Liver (tissue), 9 donors: ENCODE measurements around the gene ITPK1. TPM values are rescaled to one million over a fixed set of nuclear protein-coding genes. Genes with fewer than 3 reads are reported as not detected.

Experiments used
- DNase-seq: peaks from one replicate; pipeline ENCODE4 v3.0.0-alpha.2; 2017; ENCODE audit warnings: low spot score
- H3K27ac ChIP-seq, 2 donors: one replicate each; pipeline ENCODE4 v1.7.0; 2013; ENCODE audit warnings: inconsistent platforms in 2 of 2, low read length in 2 of 2, control low read depth in 1 of 2, low read depth in 1 of 2, mild to moderate bottlenecking in 1 of 2
- H3K27me3 ChIP-seq, 4 donors: one replicate each; pipeline versions ENCODE4 v1.6.1 to v1.7.0; 2013; ENCODE audit warnings: low read length in 3 of 4, inconsistent platforms in 1 of 4, mild to moderate bottlenecking in 1 of 4, moderate library complexity in 1 of 4; ENCODE audit not compliant: control insufficient read depth in 4 of 4, insufficient read depth in 4 of 4
- H3K36me3 ChIP-seq, 4 donors: one replicate each; pipeline versions ENCODE4 v1.6.1 to v1.7.0; 2013; ENCODE audit warnings: low read length in 3 of 4, mild to moderate bottlenecking in 3 of 4, low read depth in 1 of 4, moderate library complexity in 1 of 4; ENCODE audit not compliant: control insufficient read depth in 4 of 4, insufficient read depth in 3 of 4
- H3K4me1 ChIP-seq, 4 donors: one replicate each; pipeline versions ENCODE4 v1.6.1 to v1.7.0; 2013; ENCODE audit warnings: low read length in 3 of 4, mild to moderate bottlenecking in 3 of 4, moderate library complexity in 1 of 4; ENCODE audit not compliant: control insufficient read depth in 4 of 4, insufficient read depth in 4 of 4
- H3K4me3 ChIP-seq, 3 donors: one replicate each; pipeline versions ENCODE4 v1.6.1 to v1.7.0; 2013; ENCODE audit warnings: low read length in 3 of 3, control low read depth in 1 of 3, low read depth in 1 of 3, mild to moderate bottlenecking in 1 of 3
- H3K9ac ChIP-seq, 2 donors: one replicate each; pipeline ENCODE4 v1.7.0; 2013; ENCODE audit warnings: low read length in 2 of 2, mild to moderate bottlenecking in 2 of 2, moderate library complexity in 2 of 2, control low read depth in 1 of 2, low read depth in 1 of 2
- H3K9me3 ChIP-seq, 4 donors: one replicate each; pipeline versions ENCODE4 v1.6.1 to v1.7.0; 2013; ENCODE audit warnings: low read length in 3 of 4; ENCODE audit not compliant: control insufficient read depth in 4 of 4
- FOXA1 ChIP-seq: IDR thresholded peaks from 2 replicates; pipeline ENCODE4 v1.6.1; 2016; ENCODE audit warnings: antibody characterized with exemption
- FOXA2 ChIP-seq: IDR thresholded peaks from 2 replicates; pipeline ENCODE4 v1.6.1; 2016; ENCODE audit warnings: antibody characterized with exemption
- HNF4A ChIP-seq, 2 donors: conservative IDR thresholded peaks; 2 replicates each; pipeline ENCODE4 v1.6.1; 2016; ENCODE audit warnings: antibody characterized with exemption in 2 of 2, mild to moderate bottlenecking in 2 of 2
- NR2F2 ChIP-seq: IDR thresholded peaks from 2 replicates; pipeline ENCODE4 v1.6.1; 2016; ENCODE audit warnings: antibody characterized with exemption
- RXRA ChIP-seq, 2 donors: IDR thresholded peaks; 2 replicates each; pipeline ENCODE4 v1.6.1; 2017 to 2018; ENCODE audit warnings: antibody characterized with exemption in 2 of 2, mild to moderate bottlenecking in 1 of 2
- SP1 ChIP-seq: IDR thresholded peaks from 2 replicates; pipeline ENCODE4 v1.6.1; 2018; ENCODE audit warnings: antibody characterized with exemption, mild to moderate bottlenecking
- TAF1 ChIP-seq: conservative IDR thresholded peaks from 2 replicates; pipeline ENCODE4 v1.6.1; 2016; ENCODE audit warnings: antibody characterized with exemption, mild to moderate bottlenecking
- YY1 ChIP-seq: IDR thresholded peaks from 2 replicates; pipeline ENCODE4 v1.6.1; 2016; ENCODE audit warnings: antibody characterized with exemption, mild to moderate bottlenecking
- WGBS: extraction: QIAGEN DNeasy Blood & Tissue Kit; methylation state at CpG from one replicate; pipeline ENCODE4 v1.1.7; 2013; 5-methylcytosine and 5-hydroxymethylcytosine counted together
- polyA plus RNA-seq, 2 donors: library from polyadenylated mRNA; stranded (reverse) in 1 of 2; unstranded in 1 of 2; fragments of 200-250 nt in 1 of 2; fragments of >200 nt in 1 of 2; fragmentation: Nextera tagmentation in 1 of 2; extraction: Ambion mirVana in 1 of 2; gene quantifications; one replicate each; pipeline versions ENCODE4 v1.2.1 to v1.2.3, GENCODE V29; 2013 to 2015
- total RNA-seq, 2 donors: library from RNA; depleted of rRNA; stranded (reverse); fragments of >200 nt; gene quantifications; one replicate each; pipeline ENCODE4 v1.2.3, GENCODE V29; 2014
- TF ChIP-seq, protein P1 (sequence below): IDR thresholded peaks from 2 replicates; pipeline ENCODE4 v1.6.1; 2016; ENCODE audit warnings: antibody characterized with exemption
- TF ChIP-seq, protein P2 (sequence below): IDR thresholded peaks from 2 replicates; pipeline ENCODE4 v1.6.1; 2016; ENCODE audit warnings: antibody characterized with exemption
- TF ChIP-seq, protein P3 (sequence below): fragments of 150-350 bp; IDR thresholded peaks from 2 replicates; pipeline ENCODE4 v1.5.1; 2017; ENCODE audit warnings: improper control_type of control experiment, low read depth, low read length; ENCODE audit not compliant: missing input control
- donor health status: healthy.
- donor health status: healthy.
- donor health status: healthy.
- donor health status: healthy.
- donor health status: healthy.

The ITPK1 gene
- total and polyA plus RNA-seq, 4 donors: 9.0 to 41.2 (median 20.4) TPM

DNA sequence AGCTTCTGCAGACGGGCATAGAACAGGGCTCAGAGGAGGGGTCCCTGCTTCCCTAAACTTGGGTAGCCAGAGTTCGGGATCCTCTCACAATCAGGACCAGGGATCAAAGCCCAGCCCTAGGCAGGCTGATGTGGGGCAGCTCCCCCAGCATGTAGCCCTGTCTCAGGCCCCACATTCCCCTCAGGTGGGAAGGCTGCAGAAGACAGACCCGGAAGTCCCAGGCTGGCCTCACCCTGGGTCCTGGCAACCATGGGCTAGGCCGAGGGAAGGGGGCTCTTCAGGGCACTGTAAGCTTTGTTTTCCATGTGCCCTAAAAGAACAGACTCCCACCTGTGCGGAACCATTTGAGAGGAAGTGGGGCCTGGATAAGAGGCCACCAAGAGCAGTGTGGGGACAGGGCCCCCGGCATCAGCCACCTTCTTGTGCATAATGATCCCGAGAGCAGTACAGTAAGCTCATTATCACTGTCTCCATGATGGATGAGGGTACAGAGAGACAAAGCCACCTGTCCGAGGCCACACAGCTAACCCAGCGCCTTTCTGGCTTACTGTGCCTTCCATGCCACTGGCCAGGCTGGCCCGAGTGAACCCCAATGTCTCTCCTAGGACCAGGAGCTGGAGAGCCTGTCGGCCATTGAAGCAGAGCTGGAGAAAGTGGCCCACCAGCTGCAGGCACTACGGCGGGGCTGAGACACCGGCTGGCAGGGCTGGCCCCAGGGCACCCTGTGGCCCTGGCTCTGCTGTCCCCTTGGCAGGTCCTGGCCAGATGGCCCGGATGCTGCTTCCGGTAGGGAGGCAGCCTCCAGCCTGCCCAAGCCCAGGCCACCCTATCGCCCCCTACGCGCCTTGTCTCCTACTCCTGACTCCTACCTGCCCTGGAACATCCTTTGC lies 181.3 kb downstream of the ITPK1 start:
- 81% methylated on average over 19 of the region's 19 CpGs for WGBS
- no peak overlapping the region for H3K9ac ChIP-seq
- no peaks in the 10 kb centered on the region for H3K27me3 ChIP-seq
- no peak for DNase-seq
- peaks cover 0 to under 1% (median 0%) of the 10 kb centered on the region in 4 donors for H3K4me1 ChIP-seq
- TF ChIP-seq YY1: no peak
- TF ChIP-seq, protein P1, sequence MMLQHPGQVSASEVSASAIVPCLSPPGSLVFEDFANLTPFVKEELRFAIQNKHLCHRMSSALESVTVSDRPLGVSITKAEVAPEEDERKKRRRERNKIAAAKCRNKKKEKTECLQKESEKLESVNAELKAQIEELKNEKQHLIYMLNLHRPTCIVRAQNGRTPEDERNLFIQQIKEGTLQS: no peak
- TF ChIP-seq, protein P2, sequence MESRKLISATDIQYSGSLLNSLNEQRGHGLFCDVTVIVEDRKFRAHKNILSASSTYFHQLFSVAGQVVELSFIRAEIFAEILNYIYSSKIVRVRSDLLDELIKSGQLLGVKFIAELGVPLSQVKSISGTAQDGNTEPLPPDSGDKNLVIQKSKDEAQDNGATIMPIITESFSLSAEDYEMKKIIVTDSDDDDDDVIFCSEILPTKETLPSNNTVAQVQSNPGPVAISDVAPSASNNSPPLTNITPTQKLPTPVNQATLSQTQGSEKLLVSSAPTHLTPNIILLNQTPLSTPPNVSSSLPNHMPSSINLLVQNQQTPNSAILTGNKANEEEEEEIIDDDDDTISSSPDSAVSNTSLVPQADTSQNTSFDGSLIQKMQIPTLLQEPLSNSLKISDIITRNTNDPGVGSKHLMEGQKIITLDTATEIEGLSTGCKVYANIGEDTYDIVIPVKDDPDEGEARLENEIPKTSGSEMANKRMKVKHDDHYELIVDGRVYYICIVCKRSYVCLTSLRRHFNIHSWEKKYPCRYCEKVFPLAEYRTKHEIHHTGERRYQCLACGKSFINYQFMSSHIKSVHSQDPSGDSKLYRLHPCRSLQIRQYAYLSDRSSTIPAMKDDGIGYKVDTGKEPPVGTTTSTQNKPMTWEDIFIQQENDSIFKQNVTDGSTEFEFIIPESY: no peak
- no peaks in the 10 kb centered on the region for H3K9me3 ChIP-seq
- H3K36me3 ChIP-seq: peaks cover 0 to 2% (median 0%) of the 10 kb centered on the region in 4 donors
- H3K27ac ChIP-seq: no peak overlapping the region
- no peak overlapping the region for H3K4me3 ChIP-seq

DNA sequence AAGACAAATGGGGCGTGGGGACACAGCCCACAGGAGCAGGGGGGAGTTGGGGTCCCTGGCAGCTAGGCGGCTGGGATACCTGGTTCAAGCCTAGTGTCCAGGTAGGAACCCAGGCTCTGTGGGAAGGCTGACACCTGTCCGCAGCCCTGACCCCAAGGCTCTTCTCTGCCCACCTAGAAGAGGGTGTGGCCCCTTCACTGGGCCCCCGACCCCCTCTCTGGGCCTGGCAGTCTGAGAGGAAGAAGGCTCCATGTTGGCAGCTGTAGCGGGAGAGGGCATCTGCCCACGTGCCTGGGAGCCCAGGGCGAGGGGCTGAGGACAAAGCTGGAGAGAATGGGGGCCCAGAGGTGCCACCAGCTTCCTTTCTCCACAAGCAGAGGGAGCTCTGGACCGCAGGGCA lies 182.2 kb downstream of the ITPK1 start:
- TF ChIP-seq HNF4A (conservative IDR thresholded peaks at IDR 0.05) (no peak), YY1 (no peak), TAF1 (no peak), RXRA (IDR thresholded peaks at IDR 0.05) (no peak), NR2F2 (no peak), FOXA2 (no peak), FOXA1 (no peak), SP1 (no peak)
- TF ChIP-seq, protein P2: no peak
- TF ChIP-seq, protein P3, sequence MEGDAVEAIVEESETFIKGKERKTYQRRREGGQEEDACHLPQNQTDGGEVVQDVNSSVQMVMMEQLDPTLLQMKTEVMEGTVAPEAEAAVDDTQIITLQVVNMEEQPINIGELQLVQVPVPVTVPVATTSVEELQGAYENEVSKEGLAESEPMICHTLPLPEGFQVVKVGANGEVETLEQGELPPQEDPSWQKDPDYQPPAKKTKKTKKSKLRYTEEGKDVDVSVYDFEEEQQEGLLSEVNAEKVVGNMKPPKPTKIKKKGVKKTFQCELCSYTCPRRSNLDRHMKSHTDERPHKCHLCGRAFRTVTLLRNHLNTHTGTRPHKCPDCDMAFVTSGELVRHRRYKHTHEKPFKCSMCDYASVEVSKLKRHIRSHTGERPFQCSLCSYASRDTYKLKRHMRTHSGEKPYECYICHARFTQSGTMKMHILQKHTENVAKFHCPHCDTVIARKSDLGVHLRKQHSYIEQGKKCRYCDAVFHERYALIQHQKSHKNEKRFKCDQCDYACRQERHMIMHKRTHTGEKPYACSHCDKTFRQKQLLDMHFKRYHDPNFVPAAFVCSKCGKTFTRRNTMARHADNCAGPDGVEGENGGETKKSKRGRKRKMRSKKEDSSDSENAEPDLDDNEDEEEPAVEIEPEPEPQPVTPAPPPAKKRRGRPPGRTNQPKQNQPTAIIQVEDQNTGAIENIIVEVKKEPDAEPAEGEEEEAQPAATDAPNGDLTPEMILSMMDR: no peak
- Histone ChIP-seq H3K27ac (no peak overlapping the region), H3K4me3 (no peak overlapping the region), H3K9me3 (no peaks in the 10 kb centered on the region), H3K9ac (no peak overlapping the region), H3K36me3 (peaks cover 0 to 2% (median 0%) of the 10 kb centered on the region in 4 donors), H3K4me1 (no peaks in the 10 kb centered on the region), H3K27me3 (no peaks in the 10 kb centered on the region)
- no peak for DNase-seq
- WGBS: 92% methylated on average over 8 of the region's 8 CpGs
